NCI-H128 (cell line): Measurements from ENCODE around the gene ATP11A.
"Not testable (repeated sequence)": the region's sequence is repeated elsewhere in the genome, so short reads cannot be mapped to it uniquely, and the experiment has no call there.

ENCODE experiments used
- DNase-seq: peaks from one replicate; lab custom pipeline; 2025; ENCODE audit not compliant: unreplicated experiment; lab: John Stamatoyannopoulos, UW

The ATP11A gene

DNA sequence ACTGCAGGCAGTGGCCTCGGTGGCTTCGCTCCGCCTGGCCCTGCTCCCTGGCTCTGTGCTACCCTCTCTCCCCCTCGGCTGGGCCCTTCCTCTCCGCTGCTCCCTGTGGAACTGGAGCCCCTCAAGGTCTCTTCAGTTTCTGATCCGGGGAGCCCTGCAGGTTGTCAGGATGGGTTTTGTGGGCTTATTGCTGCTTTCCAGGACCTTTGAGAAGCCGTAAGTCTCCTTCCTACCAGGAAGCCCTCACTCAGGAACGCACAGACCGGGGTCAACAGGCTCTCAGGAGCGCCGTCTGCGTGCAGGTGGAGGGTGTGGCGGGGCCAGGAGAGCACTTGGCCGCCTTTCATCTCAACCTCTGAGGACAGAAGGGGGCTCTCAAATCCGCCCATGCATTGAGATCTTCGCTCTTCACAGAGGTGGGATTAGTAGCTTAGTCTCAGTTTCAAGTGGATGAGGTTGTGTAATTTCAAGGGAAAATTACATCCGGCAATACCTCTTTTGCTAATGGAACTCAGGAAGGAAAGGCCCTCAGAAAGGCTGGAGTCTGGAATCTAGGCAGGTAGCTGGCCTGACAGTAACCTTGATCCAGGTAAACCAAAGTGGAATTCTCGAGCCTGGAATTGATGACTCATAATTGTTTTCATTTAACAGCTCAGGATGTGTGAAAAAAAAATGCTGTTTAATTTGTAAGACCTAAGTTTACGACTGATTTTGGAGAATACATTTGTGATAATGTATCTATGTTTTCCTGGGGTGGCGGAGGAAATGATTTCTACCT lies 102.0 kb downstream of the ATP11A start:
- DNase-seq, result peak; percentile 62

DNA sequence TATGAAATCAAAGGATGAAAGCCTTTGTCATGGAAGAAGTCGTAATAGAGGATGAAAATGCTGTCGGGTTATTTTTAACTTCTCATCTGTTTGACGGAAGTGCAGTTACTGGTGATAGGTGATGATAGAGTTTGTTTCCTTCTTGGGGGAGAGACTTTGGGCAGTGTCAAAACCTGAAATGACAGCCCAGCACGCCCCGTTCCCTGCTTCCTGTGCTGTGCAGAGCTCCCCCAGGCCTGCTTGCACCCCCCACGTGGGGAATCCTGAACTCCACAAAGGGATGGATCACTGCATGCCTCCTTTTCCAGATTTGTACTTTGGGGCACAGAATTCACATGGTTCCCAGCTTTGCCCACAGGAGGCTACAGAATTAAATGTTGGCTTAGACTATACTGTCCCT lies 102.7 kb downstream of the ATP11A start:
- DNase-seq, result no peak

DNA sequence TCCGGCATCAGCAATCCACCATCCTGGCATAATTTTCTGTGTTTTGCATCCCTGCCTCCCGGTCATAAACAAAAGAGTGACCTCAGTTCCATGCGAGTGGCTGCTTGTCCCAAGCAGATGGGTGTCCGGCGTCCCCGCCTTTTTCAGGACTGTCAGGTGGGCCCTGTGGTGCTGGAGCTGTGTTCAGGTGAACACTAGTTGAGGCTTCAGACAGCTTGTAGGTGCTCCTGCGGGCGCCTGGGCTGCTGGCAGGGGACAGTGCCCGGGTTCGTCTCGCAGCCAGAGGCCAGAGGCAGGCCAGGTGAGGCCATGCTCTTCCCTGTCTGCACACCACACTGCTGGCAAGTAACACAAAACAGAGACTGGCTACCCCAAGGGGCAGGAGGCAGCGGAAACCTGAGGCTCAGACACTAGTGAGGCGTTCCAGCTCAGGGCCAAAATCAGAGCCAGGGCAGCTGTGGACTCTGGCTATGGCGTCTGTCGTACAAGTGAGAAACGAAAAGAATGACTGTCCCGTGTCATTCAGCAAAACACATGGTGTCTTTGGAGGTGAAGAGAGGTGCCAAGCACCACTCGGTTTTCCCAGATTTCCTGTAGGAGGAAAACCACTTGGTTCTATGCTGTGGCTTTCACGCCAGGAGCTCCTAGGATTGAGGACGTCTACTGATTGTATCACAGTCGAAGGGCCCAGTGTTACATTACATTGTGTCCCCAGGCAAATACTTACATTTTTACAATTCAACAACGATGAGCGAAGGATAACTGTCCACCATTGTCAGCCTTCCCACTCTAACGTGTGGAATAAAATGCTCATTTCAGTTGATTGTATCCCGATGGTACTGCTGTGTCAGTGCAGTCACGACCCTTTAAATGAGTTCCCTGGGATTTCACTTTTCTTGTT lies 104.0 kb downstream of the ATP11A start:
- DNase-seq, result no peak

DNA sequence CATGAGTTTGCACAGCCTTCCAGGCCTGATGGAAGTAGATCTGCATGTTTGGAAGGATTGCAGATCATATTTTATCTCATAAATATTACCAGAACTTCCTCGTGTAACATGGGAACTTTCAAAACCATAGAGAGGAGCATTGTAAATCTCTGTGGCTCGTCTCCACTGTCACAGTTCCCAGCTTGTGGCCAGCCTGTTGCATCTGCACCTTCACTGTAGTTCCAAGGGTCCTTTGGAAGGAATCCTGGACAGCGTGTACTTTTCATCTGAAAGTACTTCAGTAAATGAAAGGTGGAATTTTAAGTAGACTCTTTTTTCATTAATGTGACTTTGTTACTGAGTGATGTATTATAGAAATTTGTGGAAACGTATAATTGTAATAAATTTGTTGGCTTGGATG lies 105.4 kb downstream of the ATP11A start:
- no peak for DNase-seq

DNA sequence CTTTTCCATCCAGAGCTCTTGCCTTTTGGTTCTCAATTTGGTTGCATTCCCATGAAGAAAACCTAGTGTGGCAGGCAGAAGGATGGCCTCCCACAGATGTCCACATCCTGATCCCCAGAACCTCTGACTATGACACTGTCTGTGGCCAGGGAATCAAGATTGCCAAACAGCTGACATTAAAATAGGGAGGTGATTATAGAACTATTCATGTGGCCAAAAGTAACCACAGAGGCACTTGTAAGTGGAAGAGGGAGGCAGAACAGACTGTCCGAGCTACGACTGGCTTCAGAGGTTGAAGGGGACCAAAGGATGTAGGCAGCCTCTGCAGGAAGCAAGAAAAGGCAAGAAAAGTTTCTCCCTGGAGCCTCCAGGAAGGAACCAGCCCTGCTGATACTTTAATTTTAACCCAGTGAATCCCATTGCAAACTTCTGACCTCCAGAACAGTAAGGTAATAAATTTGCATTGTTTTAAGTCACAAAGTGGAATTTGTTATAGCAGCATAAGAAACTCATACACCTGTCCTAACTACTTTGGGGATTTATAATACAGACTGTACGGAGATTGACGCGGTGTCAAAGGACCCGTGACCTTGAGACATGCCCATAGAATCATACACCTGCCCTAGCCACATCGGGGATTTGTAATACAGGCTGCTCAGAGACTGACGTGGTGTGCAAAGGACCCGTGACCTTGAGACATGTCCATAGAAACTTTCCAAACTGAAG lies 106.5 kb downstream of the ATP11A start:
- DNase-seq, result no peak

DNA sequence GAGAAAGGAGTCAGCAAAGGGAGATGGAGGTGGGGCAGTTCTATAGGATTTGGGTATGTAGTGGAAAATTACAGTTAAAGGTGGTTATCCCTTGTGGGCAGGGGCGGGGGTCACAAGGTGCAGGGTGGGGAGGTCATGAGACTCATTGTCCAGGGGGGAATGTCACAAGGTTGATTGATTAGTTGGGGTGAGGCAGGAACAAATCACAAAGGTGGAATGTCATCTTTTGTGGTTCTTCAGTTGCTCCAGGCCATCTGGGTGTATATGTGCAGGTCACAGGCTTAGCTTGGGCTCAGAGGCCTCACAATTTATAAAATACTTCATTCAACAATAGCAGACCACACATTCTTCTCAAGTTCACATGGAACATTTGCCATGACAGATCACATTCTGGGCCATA lies 109.6 kb downstream of the ATP11A start:
- no peak for DNase-seq

DNA sequence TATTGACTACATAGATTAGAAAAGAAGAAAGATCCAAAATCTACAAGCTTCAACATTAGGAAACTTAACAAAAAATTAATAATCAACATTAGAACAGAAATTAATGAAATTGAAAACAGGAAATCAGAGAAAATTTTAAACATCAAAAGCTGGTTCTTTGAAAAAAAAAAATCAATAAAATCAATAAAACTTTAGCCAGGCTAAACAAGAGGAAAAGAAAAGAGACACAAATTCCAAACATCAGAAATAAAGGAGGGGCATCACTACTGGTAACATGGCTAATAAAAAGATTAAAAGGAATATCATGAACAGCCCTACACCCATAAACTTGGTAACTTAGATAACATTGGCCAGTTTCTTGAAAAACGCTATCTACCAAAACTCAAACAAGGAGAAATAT lies 110.2 kb downstream of the ATP11A start:
- DNase-seq, result no peak

DNA sequence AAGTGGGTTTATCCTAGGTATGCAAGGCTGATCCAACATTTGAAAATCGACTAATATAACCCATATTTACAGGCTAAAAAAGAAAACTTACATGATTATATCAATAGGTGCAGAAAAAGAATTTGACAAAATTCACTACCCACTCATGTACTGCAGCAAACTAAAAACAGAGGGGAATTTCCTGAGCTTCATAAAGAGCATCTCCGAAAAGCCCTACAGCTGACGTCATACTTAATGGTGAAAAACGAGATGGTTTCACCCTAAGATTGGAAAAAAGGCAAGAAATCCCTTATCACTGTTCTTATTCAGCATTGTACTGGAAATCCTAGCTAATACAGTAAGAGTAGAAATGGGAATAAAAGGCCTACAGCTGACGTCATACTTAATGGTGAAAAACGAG lies 111.0 kb downstream of the ATP11A start:
- DNase-seq, result not testable (repeated sequence)

DNA sequence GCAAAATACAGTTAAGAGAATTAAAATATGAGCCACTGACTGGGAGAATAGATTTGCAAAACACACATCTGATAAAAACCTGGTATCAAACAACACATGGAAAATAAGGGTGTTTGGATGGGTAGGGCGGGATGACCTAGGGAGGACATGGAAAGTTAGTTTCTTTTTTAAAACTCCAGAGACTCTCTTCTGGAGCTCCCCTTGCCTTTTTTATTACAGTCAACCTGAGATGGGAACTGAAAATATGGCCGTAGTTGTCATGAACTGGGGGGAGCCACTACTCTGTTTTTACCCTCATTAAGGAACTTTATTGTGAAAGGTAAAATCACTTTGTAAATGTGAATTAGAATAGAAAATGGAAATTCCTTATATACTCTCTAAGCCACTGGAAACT lies 113.0 kb downstream of the ATP11A start:
- no peak for DNase-seq

DNA sequence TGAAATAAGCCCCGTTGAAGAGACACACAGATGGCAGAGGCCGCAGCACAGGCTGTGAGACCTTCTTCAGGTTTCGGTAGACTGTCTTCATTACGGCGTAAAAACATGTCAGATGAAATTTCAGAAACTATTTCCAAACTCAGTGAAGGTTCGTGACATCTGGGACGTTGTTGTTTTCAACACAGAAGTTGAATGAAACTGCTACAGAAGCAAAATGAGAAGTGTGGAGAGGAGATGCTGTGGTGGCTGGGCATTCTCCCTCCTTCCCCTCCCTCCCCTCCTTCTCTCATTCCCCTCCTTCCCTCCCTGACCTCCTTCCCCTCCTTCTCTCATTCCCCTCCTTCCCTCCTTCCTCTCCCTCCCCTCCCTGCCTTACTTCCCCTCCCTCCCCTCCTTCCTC lies 113.6 kb downstream of the ATP11A start:
- no peak for DNase-seq

DNA sequence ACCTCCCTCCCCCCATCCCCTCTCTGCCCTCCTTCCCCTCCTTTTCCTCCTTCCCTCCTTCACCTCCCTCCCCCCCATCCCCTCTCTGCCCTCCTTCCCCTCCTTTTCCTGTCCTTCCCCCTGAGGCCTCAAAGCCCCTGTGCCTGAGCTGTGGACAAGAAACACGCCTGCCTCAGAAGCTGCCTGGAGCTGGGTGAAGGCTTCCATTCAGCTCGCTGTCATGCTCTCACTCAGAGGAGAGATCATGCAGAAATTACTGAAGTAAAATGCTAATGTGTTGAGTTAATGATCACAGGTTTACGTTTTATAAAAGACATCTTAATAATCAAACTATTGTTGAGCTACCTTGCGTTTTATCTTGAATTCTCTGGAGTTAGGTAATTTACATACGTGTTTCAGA lies 114.5 kb downstream of the ATP11A start:
- no peak for DNase-seq

DNA sequence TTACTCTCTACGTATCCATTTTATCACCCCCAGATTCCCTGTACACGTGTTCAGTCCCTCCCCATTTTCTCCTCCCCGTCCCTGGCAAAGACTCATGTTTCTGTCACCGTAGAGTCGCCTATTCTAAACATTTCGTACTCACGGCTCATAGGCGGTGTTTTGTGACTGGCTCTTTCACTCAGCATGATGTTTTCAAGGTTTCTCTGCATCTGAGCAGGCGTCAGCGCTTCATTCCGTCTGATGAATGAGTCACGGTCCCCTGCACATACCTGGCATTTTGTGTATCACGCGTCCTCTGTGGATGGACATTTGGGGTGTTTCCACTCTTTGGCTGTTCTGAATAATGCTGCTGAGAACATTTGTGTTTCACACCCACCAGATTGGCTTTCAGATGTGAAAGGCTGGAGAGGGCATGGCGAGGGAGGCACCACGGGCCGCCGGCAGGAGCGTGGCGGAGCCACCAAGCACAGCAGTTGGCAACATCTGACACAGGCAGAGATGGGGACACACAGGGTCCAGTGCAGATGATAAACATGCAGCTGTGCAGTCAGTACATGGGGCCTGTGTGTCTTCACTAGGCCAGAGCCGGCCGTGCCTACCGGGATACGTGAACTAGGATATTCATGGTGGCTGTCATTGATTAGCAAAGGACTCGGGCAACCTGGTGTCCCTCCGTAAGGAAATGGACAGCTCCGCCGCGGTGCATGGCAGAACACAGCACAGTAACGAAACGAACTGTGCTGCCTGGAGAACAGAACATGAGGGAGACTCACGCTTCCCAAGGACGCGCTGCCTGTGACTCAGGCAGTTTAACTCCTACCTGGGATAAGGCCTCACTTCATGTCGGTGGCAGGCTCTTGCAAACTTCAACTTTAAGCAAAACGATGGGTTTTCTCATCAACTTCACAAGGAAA lies 117.2 kb downstream of the ATP11A start:
- no peak for DNase-seq

DNA sequence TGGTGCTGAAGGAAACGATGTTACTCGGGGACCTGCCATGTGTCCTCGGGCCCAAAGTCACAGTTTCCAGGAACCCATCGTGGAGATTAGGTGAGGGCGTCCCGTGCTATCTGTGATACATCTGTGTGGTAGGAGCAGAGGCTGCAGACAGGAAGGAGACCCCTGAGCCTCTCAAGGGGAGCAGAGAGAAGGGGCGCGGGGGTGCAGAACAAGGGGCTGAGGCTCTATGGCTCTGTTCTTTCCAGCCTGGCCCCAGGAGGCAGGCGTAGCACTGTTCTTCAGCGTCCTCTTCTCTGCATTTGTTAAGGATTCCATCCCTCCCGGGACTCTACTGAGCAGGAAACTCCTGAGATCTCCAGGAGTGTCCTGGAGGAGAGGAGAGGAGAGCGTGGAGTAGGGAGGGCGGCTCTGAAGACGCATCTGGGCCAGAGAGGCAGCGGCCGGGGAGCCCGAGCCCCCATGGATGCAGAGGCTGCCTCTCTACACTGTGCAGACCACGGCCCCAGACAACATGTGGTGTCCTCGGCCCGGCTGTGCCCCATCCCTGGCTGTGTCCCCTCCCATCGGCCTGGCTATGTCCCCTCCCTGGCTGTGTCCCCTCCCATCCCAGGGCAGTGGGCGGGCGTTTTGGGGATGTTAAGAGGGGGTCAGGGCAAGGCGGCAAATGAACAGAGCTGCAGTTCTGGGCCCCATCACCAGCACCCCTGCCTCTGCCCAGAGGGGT lies 118.0 kb downstream of the ATP11A start:
- no peak for DNase-seq

DNA sequence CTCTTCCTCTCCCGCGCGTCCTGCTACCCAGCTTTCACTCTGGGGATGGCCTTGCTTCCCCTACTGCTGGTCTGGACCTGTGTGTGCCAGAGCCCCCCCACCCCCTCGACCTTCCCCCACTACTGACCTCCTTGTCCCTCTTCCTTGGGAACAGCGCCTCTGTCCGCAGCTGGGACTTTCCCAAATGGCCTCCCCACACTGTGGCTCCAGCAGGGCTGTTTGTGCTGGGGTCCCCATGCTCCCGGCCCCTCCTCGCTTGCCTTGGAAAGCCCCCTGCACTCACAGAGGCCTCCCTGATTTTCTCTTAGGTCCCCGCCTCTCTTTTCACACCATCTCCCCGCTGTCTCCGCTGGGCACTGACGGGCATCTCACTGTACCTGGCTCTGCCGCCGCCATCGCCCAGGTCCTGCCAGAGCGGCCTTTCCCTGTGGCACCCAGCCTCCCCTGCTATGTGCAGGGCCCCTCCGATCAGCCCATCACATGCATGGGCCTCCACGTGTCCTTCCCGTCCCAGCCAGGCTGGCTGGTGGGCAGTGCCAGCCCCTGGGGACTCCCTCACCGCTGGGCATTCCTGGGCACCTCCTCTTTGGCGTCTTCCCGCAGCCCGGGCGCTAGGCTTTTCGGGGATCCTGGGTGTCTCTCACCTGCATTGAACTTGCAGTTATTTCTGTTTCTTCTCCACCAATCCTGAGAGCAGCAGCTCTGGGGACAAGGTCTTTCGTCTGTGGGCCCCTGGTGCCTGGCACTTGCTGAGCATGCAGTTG lies 118.7 kb downstream of the ATP11A start:
- DNase-seq, result no peak

DNA sequence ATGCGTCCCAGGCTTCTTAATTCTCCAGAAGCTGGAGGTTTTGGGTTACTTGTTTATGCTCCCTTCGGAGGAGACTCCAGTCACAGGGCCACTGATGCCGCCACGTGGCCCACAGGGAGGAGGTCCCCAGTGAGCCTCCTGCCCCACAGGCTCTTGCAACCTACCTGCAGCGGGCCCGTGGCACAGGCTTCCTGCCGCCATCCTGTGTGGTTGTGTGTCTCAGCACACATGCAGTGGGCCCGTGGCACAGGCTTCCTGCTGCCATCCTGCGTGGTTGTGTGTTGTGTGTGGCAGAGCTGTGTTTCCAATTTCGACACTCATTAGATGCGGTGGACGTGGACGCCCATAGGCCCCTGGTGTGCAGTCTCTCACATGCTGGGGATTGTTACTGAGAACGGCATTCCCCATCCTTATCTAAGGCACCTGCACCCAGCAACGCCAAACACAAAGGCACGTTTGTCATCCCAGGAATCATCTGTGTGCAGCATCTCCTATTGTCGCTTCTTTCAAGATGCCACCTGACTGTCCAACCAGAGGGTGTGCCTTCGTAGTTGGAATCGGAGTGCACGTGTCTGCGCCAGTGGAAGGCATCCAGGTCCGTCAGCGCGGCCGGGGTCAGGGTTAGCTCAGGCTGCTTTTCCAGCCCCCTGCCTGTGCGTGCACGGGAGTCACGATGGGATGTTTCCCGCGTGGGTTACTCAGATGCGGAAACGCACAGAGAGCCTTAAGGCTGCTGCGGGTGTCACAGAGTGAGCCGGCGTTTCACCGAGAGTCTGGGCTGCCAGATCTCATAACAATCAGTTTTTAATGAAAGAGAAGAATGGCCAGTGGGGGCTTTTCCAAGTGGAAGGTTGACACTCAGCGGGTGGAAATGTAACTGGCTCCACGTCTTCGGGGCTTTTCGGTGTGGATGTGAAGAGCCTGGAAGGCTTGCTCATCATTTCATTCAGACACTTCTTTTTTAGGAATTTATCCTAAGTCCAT lies 119.8 kb downstream of the ATP11A start:
- DNase-seq, result no peak

DNA sequence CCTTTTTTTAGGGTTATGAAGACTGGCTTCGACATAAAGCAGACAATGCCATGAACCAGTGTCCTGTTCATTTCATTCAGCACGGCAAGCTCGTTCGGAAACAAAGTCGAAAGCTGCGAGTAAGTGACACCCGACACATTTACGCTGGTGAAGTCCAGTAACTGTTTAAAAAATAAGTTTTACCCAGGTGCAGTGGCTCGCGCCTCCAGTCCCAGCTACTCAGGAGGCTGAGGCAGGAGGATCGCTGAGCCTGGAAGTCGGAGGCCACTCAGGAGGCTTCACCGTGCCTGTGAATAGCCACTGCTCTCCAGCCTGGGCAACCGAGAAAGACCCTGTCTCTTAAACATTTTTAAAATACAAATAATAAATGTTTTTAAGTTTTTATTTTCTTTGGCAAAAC lies 120.8 kb downstream of the ATP11A start:
- DNase-seq, result no peak

DNA sequence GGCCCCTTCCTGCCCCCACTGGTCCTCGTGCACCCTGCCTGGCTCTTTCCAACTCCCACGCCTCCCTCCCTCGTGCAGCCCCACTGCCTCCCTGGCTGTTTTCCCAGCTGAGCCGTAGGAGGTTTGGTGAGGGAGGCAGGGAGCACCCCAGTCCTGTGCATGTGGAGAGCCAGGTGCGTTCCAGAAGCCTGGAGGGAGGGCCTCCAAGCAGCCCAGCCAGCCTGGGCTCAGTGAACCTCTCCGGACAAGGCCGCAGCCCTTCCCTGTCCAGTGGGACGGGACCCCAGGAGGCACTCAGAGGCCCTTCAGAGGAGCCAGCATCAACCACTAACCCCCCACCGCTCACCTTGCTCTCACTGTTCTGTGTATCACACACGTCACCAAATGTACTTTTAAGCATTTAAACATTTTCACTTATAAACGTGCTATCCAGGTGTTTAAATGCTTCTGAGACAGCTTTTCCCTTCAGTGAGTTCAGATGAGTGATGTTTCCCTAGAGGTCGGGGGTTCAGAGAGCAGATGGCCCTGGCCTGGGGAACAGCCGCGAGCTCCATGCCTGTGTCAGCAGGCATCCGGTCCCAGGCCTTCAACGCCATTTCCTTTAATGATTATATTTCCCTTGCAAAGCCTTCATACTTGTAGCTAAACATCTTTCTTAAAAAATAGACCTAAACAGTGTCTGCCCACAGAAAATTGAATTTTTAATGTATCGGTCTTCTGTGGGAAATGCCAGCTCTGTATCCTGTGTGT lies 122.6 kb downstream of the ATP11A start:
- no peak for DNase-seq
